Heart right ventricle (tissue), 16 donors: ENCODE results near the gene CD300LG. TPM values are rescaled to one million over a fixed set of nuclear protein-coding genes. Genes with fewer than 3 reads are reported as not detected.

ENCODE experiments used
- ATAC-seq, 8 donors: fragments of 200-7000 bp; cut with Tn5 transposase; one replicate each; pipeline ENCODE4 v1.9.1; 2020; ENCODE audit warnings: mild to moderate bottlenecking in 8 of 8, moderate library complexity in 8 of 8, moderate number of reproducible peaks in 1 of 8
- DNase-seq, 2 donors: peaks; one replicate each; pipeline ENCODE4 v3.0.0-alpha.2; 2020
- H3K27ac ChIP-seq, 10 donors: fragments of 200-600 bp; sonication (generic) in 2 of 10; one replicate each; pipeline versions ENCODE4 v1.5.0 to v1.8.0; 2020 to 2022; ENCODE audit warnings: mild to moderate bottlenecking in 3 of 10
- H3K27me3 ChIP-seq, 7 donors: fragments of 200-600 bp; one replicate each; pipeline ENCODE4 v1.8.0; 2021 to 2022; ENCODE audit warnings: mild to moderate bottlenecking in 2 of 7
- H3K36me3 ChIP-seq, 9 donors: fragments of 200-600 bp; sonication (generic) in 1 of 9; one replicate each; pipeline versions ENCODE4 v1.5.0 to v1.8.0; 2020 to 2022; ENCODE audit warnings: mild to moderate bottlenecking in 2 of 9
- H3K4me1 ChIP-seq, 9 donors: fragments of 200-600 bp; sonication (generic) in 1 of 9; one replicate each; pipeline versions ENCODE4 v1.5.0 to v1.8.0; 2020 to 2022; ENCODE audit warnings: mild to moderate bottlenecking in 4 of 9
- H3K4me3 ChIP-seq, 10 donors: fragments of 200-600 bp; sonication (generic) in 2 of 10; one replicate each; pipeline versions ENCODE4 v1.5.0 to v1.8.0; 2020 to 2022; ENCODE audit warnings: mild to moderate bottlenecking in 7 of 10, moderate library complexity in 2 of 10
- H3K9me3 ChIP-seq, 11 donors: fragments of 200-600 bp in 10 of 11; sonication (generic) in 2 of 11; one replicate each; pipeline versions ENCODE4 v1.5.0 to v1.8.0; 2013 to 2022; ENCODE audit warnings: mild to moderate bottlenecking in 2 of 11, control low read depth in 1 of 11, moderate library complexity in 1 of 11
- WGBS, 2 donors: extraction: QIAGEN DNeasy Blood & Tissue Kit; methylation state at CpG; one replicate each; pipeline ENCODE4 v1.1.7; 2013; ENCODE audit warnings: inconsistent platforms in 1 of 2; 5-methylcytosine and 5-hydroxymethylcytosine counted together
- intact Hi-C, 10 donors: fragments of 100-400 bp; cut with DNase I; formaldehyde crosslinking; loops; one replicate each; pipeline versions ENCODE4 v1.11.1 to v1.14.2; 2022
- polyA plus RNA-seq, 2 donors: library from polyadenylated mRNA; stranded (reverse); fragments of 200-250 nt; gene quantifications; one replicate each; pipeline ENCODE4 v1.2.3, GENCODE V29; 2013
- total RNA-seq, 10 donors: library from RNA; stranded (reverse); fragmentation: NEBNext Ultra II Directional in 3 of 10; extraction: Animal tissue kit (Norgen Biotek cat#: 25700) in 3 of 10; gene quantifications; one replicate each; pipeline versions ENCODE4 v1.2.1 to v1.2.4, GENCODE V29; 2021 to 2023
- TF ChIP-seq, protein P1 (sequence below), 9 donors: fragments of 200-600 bp; sonication (generic) in 2 of 9; IDR thresholded peaks; one replicate each; pipeline versions ENCODE4 v1.5.0 to v1.8.0; 2021 to 2022; ENCODE audit warnings: antibody characterized with exemption in 9 of 9, mild to moderate bottlenecking in 5 of 9, moderate library complexity in 1 of 9
- donor health status: Arrhythmogenic right ventricular cardiomyopathy.
- donor health status: ischemic (EF 13 %, LVEDD 7.1; RV severe dilation, severe dysfunction).
- donor health status: healthy with polysubstance abuse.
- donor health status: DM: no; HTN: yes; CAD: no.
- donor health status: DM: no; HTN: no; CAD: no.
- donor health status: ischemic (EF 25% LVEDD 6.9; RV normal size, moderate dysfunction).
- donor health status: ischemic (EF 25% LVEDD 5.7; RV mildly dilated, moderate dysfunction).
- donor health status: healthy.
- donor health status: DM: yes; HTN: yes; CAD: no.
- donor health status: Ischemic cardiomyopathy.
- donor health status: ischemic (EF 35%, LVEDD 5.7; RV mildly dilated, moderate dysfunction).
- donor health status: nonischemic (EF 11% LVEDD 7.7; RV severe dilation, severe dysfunction).
- donor health status: DM: yes; HTN: yes; CAD: no.
- donor health status: PGD.
- donor health status: ischemic (EF 29% LVEDD 5.4; RV normal size, mild dysfunction).
- donor health status: nonischemic (EF 23%, LVEDD 6.1; RV moderate dilation, normal function).

Gene CD300LG
- total and polyA plus RNA-seq, 12 donors, result 3.8 to 70.9 (median 14.5) TPM

DNA sequence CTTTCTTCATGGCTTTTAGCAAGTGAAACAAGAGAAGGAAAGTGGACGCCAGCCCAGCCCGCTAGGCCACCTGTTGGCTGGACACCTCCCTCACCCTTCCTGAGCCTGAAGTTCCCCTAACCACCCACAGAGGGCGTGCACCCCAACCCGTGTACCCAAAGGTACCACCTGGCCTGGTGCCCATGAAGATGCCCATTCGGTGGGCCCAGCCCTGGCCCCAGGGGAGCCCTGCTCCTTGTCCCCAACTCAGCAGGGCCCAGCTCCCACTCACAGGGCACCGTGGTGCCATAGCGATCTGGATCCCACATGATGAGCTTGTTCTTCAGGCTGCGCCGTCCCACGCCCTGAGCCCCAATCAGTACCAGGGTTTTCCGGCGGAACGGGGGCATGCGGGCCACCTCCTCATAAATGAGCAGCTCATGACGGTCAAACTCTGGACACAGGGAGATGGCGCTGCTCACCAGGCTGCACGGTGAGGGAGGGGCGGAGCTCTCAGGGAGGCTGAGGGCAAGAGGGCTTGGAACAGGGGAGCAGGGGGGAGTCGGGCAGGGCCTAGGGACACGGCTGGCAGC is 33.5 kb downstream of the CD300LG start:
- Histone ChIP-seq H3K4me3 (no peak overlapping the region), H3K9me3 (no peaks in the 10 kb centered on the region), H3K27me3 (no peaks in the 10 kb centered on the region), H3K27ac (no peak overlapping the region), H3K4me1 (peaks cover 0 to 16% (median 8%) of the 10 kb centered on the region in 9 donors), H3K36me3 (peaks cover 0 to 34% (median 0%) of the 10 kb centered on the region in 9 donors)
- no peak for ATAC-seq
- TF ChIP-seq, protein P1, sequence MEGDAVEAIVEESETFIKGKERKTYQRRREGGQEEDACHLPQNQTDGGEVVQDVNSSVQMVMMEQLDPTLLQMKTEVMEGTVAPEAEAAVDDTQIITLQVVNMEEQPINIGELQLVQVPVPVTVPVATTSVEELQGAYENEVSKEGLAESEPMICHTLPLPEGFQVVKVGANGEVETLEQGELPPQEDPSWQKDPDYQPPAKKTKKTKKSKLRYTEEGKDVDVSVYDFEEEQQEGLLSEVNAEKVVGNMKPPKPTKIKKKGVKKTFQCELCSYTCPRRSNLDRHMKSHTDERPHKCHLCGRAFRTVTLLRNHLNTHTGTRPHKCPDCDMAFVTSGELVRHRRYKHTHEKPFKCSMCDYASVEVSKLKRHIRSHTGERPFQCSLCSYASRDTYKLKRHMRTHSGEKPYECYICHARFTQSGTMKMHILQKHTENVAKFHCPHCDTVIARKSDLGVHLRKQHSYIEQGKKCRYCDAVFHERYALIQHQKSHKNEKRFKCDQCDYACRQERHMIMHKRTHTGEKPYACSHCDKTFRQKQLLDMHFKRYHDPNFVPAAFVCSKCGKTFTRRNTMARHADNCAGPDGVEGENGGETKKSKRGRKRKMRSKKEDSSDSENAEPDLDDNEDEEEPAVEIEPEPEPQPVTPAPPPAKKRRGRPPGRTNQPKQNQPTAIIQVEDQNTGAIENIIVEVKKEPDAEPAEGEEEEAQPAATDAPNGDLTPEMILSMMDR (IDR thresholded peaks at IDR 0.05), result peak; percentile 31 to 73 (median 55)
- DNase-seq, result no peak
- intact Hi-C loops, result loop anchor here in 2 of 10 donors (5.0 to 10.0 kb wide), 2 partner anchors 114 to 117 kb away; no protein-coding TSS in a partner anchor
- 84% methylated on average over 20 of the region's 20 CpGs for WGBS, 2 donors

DNA sequence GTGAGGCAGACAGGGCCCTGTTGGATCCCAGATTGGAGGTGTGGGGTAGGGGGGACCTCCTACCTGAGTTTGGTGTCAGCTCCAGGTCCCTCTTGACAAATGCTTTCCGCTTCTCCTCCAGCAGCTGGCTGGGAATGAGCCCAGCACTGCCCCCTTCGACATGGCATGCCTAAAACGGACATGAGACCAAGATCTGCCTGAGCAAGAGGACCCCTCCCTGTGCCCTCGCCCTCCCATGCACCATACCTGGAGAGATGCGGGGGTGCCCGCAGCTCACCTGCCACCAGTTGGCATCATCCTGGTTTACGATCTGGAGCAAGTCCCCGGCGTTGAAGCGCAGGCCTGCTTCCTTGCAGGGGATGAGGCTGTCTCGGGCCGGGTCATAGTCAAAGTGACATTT is 34.2 kb downstream of the CD300LG start:
- Histone ChIP-seq H3K4me3 (no peak overlapping the region), H3K36me3 (peaks cover 0 to 34% (median 0%) of the 10 kb centered on the region in 9 donors), H3K27ac (no peak overlapping the region), H3K4me1 (peaks cover 0 to 14% (median 8%) of the 10 kb centered on the region in 9 donors), H3K27me3 (no peaks in the 10 kb centered on the region), H3K9me3 (no peaks in the 10 kb centered on the region)
- WGBS, 2 donors, result 94 to 96% methylated on average over 12 of the region's 12 CpGs
- intact Hi-C loops, result loop anchor here in 2 of 10 donors (5.0 to 10.0 kb wide), 2 partner anchors 114 to 116 kb away; no protein-coding TSS in a partner anchor
- TF ChIP-seq, protein P1 (IDR thresholded peaks at IDR 0.05), result no peak
- DNase-seq (no peak), ATAC-seq (no peak)

DNA sequence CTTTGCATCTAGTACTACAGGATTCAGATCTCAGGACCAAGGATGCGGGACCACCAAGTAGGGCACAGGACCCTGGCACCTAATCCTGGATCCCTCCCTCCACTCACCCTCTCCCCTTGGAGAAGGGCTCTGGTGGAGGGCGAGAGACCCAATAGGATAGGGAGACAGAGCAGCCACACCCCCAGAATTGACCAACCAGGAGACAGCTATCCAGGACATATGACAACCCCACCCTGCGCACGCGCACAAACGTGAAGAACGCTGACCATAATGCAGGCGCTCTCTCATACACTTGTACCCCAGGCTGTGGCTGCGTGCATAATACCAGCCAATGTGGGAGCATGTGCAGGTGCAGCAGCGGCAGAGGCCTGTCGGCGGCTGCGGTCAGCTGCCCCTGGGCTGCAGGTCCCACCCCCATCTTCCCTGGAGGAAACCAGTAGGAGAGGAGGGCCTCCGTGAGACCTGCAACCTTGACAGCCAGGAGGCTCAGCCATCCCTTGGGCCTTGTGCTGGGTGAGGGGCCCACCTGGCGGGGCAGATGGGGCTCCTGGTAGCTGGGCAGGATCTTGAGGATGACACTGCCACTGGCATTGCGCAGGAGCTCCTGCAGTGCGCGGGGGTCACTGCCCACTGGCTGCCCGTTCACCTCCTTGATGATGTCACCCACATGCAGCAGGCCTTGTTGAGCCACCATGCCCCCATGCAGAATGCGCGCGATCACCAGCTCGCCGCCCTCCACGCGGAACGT is 35.0 kb downstream of the CD300LG start:
- no peak for DNase-seq
- H3K27me3 ChIP-seq, result no peaks in the 10 kb centered on the region
- H3K4me3 ChIP-seq, result no peak overlapping the region
- H3K36me3 ChIP-seq, result peaks cover 0 to 31% (median 0%) of the 10 kb centered on the region in 9 donors
- H3K4me1 ChIP-seq, result peaks cover 0 to 13% (median 8%) of the 10 kb centered on the region in 9 donors
- WGBS, 2 donors, result 93 to 95% methylated on average over 27 of the region's 27 CpGs
- no peak overlapping the region for H3K27ac ChIP-seq
- no peaks in the 10 kb centered on the region for H3K9me3 ChIP-seq
- intact Hi-C loops, result loop anchor here in 2 of 10 donors (5.0 to 10.0 kb wide), 2 partner anchors 113 to 115 kb away; no protein-coding TSS in a partner anchor
- ATAC-seq, result no peak
- TF ChIP-seq, protein P1 (IDR thresholded peaks at IDR 0.05), result no peak

DNA sequence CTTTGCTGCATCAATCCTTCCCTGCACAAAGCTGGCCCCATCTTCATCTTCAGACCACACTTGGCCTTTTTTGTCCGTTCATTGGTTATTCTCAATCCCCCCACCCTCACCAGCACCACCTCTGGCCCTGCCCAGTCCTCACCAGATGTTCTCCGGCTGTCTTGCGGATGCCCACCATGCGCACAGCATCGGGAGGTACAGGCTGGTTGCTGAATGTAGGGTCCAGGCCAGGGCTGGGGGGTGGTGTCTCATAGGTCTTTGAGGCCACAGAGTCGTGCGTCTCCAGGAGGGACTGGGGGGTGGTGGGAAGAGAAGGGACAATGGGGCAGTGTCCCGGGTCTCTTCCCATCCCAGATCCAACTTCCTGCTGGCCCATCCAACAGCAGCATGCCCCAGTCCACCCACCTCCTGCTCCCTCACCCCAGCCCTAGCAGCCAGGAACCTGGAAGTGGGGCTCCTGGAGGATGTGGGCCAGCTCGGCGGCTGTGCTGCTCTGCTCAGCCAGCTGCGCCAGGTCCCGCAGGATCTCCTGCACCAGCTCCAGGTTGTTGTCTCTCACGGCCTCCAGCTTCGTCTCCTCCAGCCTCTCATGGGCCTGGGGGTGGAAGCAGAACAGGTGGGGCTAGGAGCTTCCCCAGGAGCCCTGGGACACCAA is 35.9 kb downstream of the CD300LG start:
- DNase-seq, result no peak
- ATAC-seq, result no peak
- no peaks in the 10 kb centered on the region for H3K27me3 ChIP-seq
- no peaks in the 10 kb centered on the region for H3K9me3 ChIP-seq
- H3K4me3 ChIP-seq, result no peak overlapping the region
- H3K4me1 ChIP-seq, result peaks cover 0 to 10% (median 8%) of the 10 kb centered on the region in 9 donors
- intact Hi-C loops, result loop anchor here in 2 of 10 donors (5.0 to 10.0 kb wide), 2 partner anchors 112 to 114 kb away; no protein-coding TSS in a partner anchor
- WGBS, 2 donors, result 90 to 92% methylated on average over 14 of the region's 14 CpGs
- peaks cover 0 to 28% (median 0%) of the 10 kb centered on the region in 9 donors for H3K36me3 ChIP-seq
- TF ChIP-seq, protein P1 (IDR thresholded peaks at IDR 0.05), result no peak
- H3K27ac ChIP-seq, result no peak overlapping the region
